D721Med (cell line): Measurements from ENCODE around the gene TPI1.
A peak's percentile ranks its signal among the peaks of the same experiment; 100 is the strongest.

ENCODE experiments used
- DNase-seq: peaks from one replicate; pipeline ENCODE4 v3.0.0; 2011; ENCODE audit warnings: low spot score; ENCODE audit not compliant: insufficient read length
- FAIRE-seq: peaks from 2 replicates; lab custom pipeline; 2011; peaks lifted over from hg19 to GRCh38; lab: Jason Lieb, UNC
- TF ChIP-seq, protein P1 (sequence below): IDR thresholded peaks from 2 replicates; pipeline ENCODE4 v1.5.1; 2012; ENCODE audit warnings: mild to moderate bottlenecking, control low read depth; ENCODE audit not compliant: insufficient read depth; ENCODE audit errors: missing control alignments

TPI1 gene

DNA sequence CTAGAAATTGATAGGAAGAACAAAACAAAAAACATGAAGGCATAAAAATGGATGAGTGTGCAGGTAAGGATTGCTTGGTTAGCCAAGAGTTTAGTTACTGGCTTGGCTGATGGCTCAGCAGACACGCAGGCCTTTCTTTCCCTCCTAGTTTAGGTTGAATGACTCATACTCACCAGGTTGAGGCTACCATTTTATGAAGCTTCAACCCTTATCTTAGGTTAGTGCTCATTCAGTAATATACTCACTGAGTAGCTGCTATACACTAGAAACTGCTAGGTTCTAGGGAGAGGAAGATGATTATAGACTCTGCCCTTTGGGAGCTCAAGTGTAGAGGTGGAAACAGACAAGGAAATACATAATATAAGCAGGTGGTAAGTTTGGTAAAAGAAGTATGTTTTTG lies 33.1 kb upstream of the TPI1 start:
- TF ChIP-seq, protein P1, sequence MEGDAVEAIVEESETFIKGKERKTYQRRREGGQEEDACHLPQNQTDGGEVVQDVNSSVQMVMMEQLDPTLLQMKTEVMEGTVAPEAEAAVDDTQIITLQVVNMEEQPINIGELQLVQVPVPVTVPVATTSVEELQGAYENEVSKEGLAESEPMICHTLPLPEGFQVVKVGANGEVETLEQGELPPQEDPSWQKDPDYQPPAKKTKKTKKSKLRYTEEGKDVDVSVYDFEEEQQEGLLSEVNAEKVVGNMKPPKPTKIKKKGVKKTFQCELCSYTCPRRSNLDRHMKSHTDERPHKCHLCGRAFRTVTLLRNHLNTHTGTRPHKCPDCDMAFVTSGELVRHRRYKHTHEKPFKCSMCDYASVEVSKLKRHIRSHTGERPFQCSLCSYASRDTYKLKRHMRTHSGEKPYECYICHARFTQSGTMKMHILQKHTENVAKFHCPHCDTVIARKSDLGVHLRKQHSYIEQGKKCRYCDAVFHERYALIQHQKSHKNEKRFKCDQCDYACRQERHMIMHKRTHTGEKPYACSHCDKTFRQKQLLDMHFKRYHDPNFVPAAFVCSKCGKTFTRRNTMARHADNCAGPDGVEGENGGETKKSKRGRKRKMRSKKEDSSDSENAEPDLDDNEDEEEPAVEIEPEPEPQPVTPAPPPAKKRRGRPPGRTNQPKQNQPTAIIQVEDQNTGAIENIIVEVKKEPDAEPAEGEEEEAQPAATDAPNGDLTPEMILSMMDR, result no peak
- peak; percentile 63 for FAIRE-seq
- DNase-seq, result no peak

DNA sequence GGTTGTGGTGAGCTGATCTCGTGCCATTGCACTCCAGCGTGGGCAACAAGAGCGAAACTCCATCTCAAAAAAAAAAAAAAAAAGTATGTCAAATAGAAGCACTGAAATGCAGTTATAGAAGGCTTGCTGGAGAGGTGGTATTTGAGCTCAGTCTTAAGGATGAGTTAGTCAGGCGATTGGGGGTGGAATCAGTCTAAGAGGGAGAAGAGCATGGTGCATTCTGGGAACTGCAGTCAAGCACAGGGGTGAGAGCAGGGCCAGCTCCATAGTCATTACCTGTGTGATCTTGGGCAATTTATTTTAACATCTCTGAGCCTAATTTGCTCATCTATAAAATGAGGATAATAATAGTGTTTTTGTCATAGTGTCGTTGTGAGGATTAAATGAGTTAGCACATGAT lies 32.5 kb upstream of the TPI1 start:
- FAIRE-seq, result no peak
- no peak for DNase-seq
- TF ChIP-seq, protein P1, result no peak

DNA sequence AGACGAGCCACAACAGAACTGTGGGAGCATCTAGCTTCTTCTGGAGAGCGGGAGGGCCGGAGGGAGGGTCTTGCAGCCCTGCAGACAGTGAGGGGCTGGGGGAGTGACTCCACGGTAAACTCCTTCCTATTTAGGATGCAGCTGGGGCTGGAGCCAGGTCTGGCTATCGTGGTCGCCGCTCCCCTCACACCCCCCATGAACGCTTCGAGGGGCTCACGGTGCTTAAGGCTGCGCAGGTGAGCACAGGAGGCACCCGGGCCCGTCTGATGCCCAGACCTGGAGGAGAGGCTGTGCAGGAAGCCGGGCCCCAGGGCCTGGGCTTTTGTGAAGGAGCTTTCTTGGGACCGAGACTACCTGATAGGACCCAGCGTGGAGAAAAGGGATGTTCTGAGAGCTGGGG lies 30.5 kb upstream of the TPI1 start:
- DNase-seq (no peak), FAIRE-seq (no peak)
- TF ChIP-seq, protein P1, result no peak

DNA sequence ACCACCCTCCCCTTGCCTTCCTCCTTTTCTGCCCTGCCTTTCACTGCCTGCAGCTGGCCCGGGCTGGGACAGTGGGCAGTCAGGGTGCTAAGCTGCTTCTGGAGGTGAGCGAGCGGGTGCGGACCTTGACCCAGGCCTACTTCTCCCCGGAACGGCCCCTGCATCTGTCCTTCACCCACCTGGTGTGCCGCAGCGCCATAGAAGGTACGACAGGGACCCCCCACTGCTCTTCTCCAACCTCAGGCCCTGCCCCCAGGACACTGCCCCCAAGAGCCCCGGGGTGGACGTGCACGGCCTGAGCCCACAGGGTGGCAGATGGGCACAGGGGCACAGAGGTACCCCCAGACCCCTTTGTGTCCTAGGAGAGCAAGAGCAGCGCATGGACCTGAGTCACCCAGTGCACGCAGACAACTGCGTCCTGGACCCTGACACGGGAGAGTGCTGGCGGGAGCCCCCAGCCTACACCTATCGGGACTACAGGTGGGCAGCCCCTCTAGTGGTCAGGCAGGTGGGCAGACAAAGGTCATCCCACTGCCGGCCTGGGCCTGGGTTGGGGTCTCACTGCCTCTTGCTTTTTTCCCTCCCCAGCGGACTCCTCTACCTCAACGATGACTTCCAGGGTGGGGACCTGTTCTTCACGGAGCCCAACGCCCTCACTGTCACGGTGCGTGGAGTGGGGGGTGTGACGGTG lies 29.8 kb upstream of the TPI1 start:
- DNase-seq (no peak), FAIRE-seq (no peak)
- TF ChIP-seq, protein P1, result no peak

GRCh38 chr12:6838854-6839253 lies 28.5 kb upstream of the TPI1 start:
- no peak for DNase-seq
- no peak for FAIRE-seq
- TF ChIP-seq, protein P1, result no peak

GRCh38 chr12:6839482-6840201 lies 27.7 kb upstream of the TPI1 start:
- TF ChIP-seq, protein P1, result no peak
- FAIRE-seq, result peak; percentile 21
- DNase-seq, result no peak

- no peak for DNase-seq
- FAIRE-seq, result peak; percentile 83
- TF ChIP-seq, protein P1, result no peak
Measured at GRCh38 chr12:6840330-6840729, 27.0 kb upstream of the TPI1 start.
